C1 segment of cervical spinal cord (tissue), 14 donors: ENCODE measurements around the gene LTBP2.
A peak's percentile ranks its signal among the peaks of the same experiment; 100 is the strongest.
"Not testable (repeated sequence)": the region's sequence is repeated elsewhere in the genome, so short reads cannot be mapped to it uniquely, and the experiment has no call there.

ENCODE experiments used
- DNase-seq, 14 donors: peaks; one replicate each; lab custom pipeline; 2025; lab: John Stamatoyannopoulos, UW

Gene LTBP2

DNA sequence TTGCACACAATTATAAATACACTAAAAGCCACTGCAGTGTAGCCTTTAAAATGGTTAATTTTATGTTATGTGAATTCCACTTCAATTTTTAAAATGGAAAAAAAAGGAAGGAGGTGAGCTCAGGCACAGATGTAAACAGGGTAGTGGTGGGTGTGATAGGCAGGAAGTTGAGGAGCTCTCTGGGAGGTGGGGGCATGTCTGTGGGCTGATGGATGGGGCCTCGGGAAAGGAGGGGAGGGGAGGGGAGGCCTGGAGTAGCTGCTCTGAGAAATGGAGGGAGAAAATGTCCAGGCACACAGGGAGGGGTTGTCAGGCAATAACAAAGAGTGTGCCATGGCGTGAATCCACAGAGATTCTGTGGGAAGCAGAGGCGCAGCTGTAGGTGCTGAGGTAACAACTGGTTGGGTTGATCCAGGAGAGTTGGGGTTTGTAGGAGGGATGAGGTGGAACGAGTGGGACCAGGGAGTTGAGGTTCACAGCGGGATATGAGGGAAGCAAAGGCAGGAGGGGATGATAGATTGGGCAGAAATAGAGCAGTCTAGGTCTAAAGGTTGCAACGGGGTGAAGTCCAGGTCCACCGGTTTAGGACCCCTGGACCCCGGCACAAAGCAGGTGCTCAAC, 57.2 kb downstream of the LTBP2 start:
- no peak for DNase-seq

GRCh38 chr14:74552623-74553022, 59.4 kb downstream of the LTBP2 start:
- DNase-seq, result no peak

DNA sequence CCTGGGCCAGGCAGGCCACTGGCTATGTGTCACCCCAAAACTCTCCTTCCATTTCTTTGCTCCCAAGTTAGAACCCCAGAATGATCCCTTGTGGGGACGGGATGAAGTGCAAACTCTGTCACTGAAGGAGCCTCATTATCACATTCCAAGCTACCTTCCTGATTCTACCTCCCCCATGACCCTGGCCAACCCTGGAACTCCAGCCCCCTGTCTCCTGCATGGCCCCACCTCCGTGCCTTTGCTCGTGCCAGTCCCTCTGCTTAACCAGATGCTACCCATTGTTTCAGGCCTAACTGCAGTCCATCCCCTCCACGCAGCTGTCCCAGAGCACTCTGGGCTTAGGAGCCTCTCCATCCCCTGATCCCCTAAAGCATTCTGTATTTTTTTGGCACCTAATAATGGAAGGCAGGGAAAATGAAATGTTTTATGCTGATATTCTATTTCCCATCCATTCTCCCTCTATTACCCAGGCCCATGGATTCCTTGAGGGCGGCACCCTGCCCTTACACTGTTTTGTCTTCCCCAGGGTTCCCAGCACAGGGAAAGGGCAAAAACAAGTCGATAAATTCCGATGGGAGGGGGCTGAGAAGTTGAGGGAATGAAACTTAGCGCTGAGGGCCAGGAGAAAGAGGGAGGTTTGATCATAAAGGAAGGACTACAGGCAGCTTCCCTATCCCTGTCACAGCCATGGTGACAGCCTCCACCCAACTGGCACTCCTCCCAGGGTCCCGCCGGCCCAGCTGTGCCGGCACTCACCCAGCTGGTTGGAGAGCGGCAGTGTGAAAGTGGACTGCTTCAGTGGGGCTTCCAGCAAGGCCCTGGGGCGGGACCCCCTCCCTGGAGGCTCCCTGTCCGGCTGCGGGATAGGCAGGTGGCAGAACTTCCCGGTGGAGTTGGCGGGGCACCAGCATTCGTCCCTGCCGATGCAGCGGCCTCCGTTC, 60.3 kb downstream of the LTBP2 start:
- DNase-seq, result peak in 2 of 14 donors; percentile 22 to 41

GRCh38 chr14:74551001-74551400, 61.0 kb downstream of the LTBP2 start:
- DNase-seq, result no peak

GRCh38 chr14:74550071-74550470, 62.0 kb downstream of the LTBP2 start:
- no peak for DNase-seq

DNA sequence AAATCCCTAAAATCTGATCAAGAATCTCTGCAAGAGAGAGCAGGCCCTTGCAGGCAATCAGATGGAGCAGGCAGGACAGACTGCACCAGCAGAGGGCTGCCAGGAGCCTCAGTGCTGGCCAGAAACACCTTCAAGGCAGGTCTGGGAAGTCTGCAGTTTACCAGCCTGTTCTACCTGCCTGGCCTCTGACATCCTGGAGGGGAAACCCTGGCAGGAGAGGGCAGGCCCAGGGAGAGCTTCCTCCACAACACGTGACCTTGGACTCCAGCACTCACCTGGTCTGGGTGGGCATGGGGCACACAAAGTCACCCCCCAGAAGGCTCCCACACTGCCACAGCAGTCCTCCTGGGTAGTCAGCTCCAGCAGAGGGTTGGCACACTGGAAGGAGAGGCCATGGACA, 62.4 kb downstream of the LTBP2 start:
- DNase-seq, result no peak

- no peak for DNase-seq
These were observed 63.2 kb downstream of the LTBP2 start for GRCh38 chr14:74548881-74549280.

GRCh38 chr14:74547331-74547927, 64.6 kb downstream of the LTBP2 start:
- DNase-seq, result no peak

GRCh38 chr14:74546416-74546815, 65.6 kb downstream of the LTBP2 start:
- DNase-seq, result no peak

DNA sequence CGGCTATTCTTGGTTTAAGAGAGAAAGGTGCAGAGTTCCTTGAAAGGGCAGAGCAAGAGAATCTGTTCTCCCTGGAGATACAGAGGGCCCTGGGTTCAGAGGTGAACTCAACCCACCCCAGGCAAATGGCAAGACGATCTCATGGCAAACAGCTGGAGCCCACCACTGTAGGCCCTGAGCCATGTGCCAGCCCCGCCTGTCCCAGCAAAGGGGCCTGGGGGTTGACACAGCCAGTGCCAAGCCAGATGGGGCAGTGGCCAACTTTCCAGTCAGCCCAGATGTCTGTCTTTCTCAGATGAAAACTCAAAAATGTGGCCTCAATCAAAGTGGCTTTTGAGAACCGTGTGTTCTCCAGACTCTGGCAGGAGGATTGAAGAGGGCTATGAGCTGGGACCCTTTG, 66.7 kb downstream of the LTBP2 start:
- DNase-seq, result no peak

GRCh38 chr14:74543771-74544438, 68.1 kb downstream of the LTBP2 start:
- DNase-seq, result no peak

DNA sequence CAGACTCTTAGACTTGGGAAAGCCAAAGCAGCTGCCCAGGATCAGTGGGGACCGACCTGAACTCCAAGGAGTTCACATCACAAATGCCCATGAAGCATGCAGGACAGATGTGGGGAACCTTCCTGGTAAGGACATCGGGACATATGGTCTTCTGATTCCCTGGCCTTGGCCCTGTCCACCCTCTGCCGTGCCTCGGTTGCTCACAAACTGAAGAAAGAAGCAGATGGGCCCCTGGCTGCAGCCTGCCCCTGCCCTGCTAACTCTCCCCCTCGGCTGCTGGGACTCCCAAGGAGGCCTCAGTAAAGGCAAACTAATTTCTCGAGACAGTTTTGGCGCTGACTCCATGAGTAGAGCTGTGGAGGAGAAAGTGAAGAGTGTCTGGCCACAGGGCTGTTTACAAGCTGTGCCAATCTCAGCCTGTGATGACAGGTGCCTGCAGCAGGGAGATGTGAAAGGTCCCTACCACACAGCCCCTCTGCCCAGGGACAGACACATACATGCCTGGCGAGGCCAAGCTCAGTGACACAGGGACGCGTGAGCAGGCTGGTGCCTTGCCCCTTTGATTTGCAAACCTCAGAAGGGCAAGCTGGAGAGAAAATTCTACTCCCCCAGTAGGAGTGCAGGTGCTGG, 69.9 kb downstream of the LTBP2 start:
- no peak for DNase-seq

- DNase-seq, result no peak
These were observed 70.8 kb downstream of the LTBP2 start for GRCh38 chr14:74541225-74541624.

- no peak for DNase-seq
These were observed 72.5 kb downstream of the LTBP2 start for GRCh38 chr14:74539503-74539902.

GRCh38 chr14:74538411-74539391, 73.3 kb downstream of the LTBP2 start:
- DNase-seq, result no peak

DNA sequence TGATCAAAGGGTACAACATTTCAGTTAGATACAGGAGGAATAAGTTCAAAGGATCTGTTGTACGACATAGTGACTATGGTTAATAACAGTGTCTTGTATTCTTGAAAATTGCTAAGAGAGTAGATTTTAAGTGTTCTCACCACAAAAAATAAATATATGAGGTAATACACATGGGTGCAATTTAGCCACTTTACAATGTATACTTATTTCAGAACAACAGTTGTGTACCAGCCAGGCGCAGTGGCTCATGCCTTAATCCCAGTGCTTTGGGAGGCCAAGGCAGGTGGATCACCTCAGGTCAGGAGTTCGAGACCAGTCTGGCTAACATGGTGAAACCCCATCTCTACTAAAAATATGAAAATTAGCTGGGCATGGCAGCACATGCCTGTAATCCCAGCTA, 75.7 kb downstream of the LTBP2 start:
- not testable (repeated sequence) for DNase-seq

DNA sequence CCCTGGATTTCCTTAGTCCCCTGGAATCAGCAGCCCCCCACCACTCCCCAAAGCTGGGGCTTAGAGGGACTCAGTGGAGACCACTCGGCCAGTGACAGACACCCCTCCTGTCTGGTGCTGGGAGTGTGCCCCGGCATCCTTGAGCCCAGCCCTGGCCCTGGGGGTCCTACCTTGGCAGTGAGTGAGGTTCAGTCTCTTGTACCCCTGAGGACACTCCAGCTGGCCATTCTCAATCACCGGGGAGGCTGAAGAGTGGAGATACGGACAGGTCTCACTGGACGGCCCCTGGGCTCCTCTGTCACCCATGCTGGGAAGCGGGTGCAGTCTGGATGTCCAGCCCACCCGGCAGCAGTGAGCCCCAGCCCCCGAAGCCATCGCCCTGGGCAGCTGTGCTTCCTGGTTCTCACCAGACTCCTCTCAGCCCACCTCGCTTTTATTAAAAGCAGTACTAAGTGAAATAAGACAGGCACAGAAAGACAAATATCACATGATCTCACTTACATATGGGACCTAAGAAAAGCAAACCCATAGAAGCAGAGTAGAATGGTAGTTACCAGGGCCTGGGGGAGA, 76.2 kb downstream of the LTBP2 start:
- no peak for DNase-seq

- DNase-seq, result no peak
These were observed 78.5 kb downstream of the LTBP2 start for GRCh38 chr14:74533576-74533975.

- DNase-seq, result no peak
These were observed 79.8 kb downstream of the LTBP2 start for GRCh38 chr14:74532246-74532645.

DNA sequence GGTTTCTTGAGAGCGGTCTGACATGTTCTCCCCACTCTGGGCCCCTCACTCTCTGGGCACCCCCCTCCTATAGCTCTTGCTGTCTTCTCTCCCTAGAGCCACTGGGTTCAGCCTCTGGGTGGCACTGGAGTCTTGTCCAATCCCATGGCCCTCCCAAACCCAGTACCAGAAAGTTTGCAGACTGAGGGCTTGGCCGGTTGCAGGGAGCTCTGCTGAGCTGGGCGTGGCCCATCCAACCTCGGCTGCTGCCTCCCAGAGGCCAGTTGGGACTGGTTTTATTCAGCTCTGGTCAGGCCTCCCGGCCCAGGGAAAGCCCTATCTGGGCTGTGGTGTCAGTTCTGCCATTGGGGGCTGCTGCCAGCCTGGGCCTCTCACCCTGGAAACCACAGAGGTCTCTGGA, 80.6 kb downstream of the LTBP2 start:
- no peak for DNase-seq
